ENCODE measurements around the gene FREM3.
"Not testable (repeated sequence)": the region's sequence is repeated elsewhere in the genome, so short reads cannot be mapped to it uniquely, and the experiment has no call there.

FREM3 gene

DNA sequence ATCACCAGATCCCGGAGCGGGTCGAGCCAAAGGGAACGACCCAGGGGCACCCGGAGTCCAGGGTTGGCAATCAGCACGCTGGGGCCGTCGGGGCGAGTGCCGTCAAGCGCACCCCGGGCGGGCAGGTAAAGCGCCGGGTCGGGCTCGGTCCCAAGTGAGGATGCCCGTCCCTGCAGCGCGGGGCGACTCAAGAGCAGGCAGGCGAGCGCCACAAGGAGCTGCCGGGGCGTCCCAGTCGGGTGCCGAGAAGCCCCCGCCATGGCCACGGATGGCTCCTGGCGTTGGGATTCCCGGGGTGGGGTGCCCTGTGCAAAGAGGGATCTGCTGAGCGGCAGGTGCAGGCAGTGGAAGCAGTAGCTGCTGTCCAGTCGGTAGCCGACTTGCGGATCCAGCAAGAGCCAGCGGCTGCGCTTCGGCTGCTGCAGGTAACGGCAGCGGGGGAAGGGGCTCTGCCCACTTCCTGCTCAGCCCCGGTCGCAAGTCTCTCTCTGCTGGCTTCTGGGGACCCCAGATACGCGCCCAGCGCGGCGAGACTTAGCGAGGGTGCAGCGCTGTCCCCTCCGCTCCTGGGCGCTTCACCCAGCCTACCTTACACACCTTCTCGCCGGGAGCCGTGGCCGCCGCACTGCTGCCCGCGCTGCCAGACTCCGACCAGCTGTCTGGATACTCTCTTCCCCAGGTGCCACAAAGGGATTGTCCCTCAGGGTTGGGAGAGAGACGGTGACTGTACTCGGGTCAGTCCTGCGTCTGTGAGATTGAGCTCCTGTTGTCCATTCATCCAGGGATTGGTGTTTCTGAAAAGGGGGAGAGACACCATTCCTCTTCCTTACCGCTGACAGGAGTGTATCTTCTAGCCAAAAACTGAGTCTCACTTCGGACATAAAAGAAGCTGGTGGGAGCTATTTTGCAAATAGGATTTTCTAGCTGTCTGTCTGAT lies at the start of gene FREM3:
TSS of gene FREM3 (minus strand) at position 260 of the 937 bp plus-strand sequence. CDS start at position 260, 0 bp downstream.
- DNase-seq, result peak; percentile 11

DNA sequence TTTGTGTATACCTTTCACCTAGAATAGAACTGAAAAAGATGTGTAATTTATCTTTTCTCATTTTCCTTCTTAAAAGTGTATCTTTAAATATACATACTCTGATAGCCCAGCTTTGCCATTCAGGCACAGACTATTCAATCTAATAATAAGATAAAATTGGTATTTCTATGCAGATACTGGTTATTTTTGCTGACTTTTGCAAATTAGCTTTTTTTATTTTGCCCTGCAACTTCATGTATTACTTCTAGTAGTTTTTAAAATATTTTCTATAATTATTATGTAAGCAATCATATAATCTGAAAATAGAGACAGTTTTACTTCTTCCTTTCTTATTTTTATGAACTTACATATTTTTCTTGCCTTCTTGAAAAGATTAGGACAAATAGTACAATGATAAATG lies 45.4 kb upstream of the FREM3 start:
- no peak for DNase-seq

DNA sequence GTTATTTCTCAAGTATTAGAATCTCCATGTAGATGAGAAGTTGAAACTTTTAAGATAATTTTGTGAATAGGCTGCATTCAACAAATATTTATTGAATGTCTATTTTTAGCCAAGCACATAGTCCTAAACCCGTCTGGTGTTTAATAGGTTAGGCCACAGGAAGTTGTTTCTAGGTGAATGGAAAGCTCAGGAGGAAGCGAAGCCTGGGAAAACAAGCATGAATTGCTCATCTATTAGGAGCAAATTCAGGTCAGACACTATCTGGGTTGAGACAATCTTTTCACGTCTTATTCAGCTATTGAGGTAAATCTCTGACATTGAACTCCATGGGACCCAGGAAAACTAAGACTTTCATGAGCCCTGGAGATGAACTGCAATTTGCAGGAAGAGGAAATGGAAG lies 43.1 kb upstream of the FREM3 start:
- DNase-seq, result no peak

DNA sequence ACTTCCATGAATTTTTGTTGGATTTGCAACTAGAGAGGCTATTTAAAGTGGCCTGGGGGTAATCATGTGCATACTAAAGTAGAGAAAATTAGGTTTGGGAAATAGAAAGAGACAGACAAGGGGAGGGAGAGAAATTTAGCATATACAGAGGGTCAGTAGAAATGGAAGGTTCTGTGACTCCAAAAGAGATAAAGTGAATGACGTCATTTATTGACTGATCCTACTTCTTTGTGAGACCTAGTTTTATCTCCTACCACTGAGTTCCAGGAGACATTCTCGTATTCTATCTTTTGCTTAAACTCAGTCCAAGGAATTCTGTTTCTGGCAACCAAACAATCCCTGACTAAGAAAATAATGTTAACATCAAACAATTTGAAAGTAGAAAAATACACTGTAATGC lies 42.4 kb upstream of the FREM3 start:
- no peak for DNase-seq

DNA sequence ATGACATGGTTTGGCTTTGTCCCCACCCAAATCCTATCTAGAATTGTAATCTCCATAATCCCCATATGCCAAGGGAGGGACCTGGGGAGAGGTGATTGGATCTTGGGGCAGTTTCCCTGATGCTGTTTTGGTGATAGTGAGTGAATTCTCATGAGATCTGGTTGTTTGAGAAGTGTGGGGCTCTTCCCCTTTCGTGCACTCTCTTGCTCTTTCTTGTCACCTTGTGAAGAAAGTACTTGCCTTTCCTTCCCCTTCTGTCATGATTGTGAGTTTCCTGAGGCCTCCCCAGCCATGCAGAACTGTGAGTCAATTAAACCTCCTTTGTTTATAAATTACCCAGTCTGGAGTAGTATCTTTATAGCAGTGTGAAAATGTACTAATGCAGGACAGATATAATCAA lies 36.4 kb upstream of the FREM3 start:
- DNase-seq, result peak; percentile 6

DNA sequence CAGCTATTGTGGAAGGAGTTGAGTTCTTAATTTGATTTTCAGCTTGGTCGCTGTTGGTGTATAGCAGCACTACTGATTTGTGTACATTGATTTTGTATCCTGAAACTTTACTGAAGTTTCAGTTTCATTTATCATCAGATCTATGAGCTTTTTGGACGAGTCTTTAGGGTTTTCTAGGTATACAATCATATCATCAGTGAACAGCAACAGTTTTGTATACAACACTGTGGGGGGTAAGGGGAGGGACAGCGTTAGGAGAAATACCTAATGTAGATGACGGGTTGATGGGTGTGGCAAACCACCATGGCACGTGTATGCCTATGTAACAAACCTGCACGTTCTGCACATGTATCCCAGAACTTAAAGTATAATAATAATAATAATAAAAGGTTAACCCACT lies 35.6 kb upstream of the FREM3 start:
- DNase-seq, result not testable (repeated sequence)

DNA sequence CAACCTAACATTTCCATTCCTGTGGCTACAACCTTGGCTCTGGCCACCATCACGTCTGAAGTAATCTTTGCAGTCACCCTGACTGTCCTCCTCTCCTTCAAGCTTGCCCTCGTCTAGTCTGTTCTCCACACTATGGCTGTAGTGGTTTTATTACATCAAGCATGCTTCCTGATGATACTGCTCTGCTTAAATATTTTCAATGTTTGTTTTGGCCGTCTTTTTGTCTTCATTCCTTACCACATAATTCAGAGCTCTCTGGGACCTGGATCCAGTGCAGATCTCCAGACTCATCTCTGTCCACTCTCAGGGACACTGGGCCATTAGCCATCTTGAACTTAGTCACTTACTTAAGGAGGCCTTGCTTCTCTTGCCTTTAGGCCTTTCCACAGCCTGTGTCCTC lies 27.7 kb upstream of the FREM3 start:
- DNase-seq, result no peak

DNA sequence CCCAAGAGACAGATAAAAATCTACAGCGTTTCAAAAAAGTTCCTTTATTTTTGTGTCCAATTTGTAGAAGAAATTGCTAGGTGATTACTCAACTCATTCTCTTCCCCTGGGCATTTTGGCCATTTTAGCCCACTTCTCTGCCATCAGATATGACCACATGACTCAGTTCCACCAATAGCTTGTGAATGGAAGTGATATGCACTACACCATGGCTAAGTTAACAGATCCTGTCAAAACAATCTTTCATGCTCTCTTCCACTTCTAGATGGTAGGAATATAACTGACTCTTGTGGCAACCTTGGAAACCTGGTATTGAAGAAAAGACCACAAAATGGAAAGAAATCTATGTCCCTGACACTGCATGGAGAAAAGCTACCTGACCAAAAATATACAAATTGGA lies 26.2 kb upstream of the FREM3 start:
- DNase-seq, result no peak

DNA sequence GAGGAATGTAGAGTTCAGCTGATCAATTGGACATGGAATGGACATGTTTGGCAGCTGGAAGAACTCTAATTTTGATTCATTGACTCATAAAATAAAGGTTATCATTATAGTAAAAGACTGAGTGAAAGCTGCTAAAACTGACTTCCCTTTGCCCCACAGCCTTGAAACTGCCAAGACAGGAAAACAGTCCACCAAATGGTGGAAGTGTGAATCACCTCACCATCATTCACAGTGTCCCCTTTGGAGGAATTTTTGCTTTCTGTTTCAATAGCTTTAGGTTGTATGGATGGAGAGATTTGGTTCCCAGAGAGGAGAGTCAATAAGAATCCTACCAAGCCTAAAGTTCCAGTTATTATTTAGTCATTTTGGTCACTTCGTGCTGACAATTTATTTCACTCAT lies 20.8 kb upstream of the FREM3 start:
- DNase-seq, result no peak

DNA sequence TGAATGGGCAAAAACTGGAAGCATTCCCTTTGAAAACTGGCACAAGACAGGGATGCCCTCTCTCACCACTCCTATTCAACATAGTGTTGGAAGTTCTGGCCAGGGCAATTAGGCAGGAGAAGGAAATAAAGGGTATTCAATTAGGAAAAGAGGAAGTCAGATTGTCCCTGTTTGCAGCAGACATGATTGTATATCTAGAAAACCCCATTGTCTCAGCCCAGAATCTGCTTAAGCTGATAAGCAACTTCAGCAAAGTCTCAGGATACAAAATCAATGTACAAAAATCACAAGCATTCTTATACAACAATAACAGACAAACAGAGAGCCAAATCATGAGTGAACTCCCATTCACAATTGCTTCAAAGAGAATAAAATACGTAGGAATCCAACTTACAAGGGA lies 18.3 kb upstream of the FREM3 start:
- DNase-seq, result not testable (repeated sequence)

DNA sequence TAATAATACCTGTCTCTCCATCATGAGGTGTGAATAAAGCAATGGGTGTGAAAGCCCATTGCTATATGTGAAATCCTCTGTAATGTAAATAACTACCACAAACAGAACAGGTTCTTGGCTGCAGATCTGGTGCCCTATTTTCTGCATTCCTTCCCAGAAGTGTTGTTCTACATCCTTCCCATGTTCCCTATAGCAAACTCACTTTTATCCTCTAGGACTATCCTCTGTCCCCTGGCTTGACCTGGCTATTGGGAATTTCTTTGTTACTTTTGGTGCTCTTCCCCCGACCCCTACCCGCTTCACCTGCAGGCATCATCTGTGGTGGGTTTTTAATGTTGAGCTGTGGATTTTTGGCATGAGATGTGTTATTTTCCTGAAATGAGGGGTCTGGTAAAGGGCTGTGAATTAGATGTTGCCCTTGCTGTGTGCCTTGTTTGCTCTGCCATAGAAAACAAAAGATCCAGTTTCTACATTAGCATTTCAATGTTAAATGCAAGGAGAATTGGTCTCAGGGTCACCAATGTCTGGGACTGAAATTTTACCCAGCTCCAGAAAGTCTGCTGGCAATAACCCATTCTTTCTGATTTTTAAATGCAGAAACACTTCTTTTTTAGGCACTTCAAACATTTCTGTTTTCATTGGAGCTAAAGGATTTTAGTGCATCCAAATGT lies 13.6 kb upstream of the FREM3 start:
- no peak for DNase-seq

DNA sequence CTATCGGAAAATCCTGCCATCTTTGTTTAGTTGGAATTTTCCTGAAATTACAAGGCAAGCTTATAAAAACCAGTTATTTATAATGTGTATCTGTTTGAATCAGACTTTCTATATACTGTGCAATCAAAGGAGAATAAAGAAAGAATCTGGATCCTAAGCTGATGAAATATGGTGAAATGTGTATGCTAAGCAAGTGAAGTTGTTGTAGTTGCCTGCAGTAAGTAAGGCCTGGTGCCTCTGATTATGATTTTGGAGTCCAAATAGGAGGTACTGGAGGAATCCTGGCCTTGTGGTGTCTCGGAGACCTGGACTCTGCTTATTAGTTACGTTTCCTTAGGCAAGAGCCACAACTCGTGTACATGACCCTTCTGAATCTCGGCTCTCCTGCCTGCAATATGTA lies 13.1 kb upstream of the FREM3 start:
- DNase-seq, result no peak

DNA sequence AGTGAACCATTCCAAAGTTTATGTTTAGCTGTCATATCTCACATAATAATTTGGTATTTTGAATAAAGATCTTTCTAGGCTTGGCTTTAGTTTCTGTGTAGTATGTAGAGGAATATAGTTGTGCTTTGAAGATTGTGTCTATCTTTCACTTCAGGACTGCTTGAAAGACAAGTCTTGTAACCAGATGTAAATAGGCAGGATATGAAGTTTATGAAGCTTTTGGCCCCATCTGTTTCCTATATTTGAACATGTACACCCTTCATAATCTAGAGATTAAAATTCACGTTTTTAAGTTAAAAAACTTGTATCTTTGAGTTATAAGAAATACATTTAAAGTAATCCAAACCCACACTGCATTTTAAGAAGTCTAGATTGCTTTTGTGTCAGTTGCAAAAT lies 11.7 kb upstream of the FREM3 start:
- no peak for DNase-seq

DNA sequence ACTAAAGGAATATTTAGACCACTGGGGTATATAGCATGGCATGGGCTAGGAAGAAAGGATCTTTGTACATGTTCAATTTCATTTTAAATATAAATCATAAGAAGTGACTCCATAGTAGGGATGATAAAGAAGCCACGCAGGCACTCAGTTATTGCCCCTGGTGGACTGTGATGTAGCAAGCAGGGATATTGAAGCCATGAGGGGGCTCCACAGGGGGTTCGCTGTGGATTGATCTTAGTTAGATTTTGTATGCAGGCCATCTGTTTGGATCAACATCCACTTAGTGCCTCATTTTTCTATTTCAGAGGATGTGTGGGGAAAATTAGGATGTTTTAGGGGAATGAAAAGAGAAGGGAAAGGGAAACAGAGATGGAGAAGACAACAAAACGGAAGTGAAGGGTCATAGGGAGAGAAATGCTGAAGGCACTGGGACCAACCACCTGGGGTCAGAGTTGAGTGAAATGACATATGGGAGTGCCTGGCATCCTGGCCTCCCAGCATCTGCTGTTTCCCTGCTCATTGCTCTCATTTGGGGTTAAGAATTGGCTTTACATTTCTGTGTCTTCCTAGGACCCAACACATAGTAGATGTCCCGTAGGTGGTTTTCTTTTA lies 11.2 kb upstream of the FREM3 start:
- peak; percentile 16 for DNase-seq

DNA sequence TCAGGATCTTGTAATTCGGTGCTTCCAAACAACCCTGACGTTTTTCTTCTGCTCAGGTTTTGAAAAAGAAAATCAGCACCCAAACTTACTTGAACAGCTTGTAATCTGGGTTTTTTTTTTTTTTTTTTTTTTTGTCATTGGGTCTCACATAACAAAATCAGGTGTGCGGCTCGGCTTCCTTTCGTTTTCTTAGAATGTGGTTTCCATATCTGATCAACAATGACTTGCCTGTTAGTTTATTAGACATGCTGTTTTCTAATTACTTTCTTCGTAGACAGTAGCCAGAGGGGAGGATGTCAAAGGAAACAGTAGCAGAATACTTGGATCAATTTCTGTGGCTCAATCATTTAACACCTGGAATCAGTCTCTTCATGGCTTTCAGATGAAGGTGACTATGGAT lies 890 bp upstream of the FREM3 start:
- peak; percentile 61 for DNase-seq

DNA sequence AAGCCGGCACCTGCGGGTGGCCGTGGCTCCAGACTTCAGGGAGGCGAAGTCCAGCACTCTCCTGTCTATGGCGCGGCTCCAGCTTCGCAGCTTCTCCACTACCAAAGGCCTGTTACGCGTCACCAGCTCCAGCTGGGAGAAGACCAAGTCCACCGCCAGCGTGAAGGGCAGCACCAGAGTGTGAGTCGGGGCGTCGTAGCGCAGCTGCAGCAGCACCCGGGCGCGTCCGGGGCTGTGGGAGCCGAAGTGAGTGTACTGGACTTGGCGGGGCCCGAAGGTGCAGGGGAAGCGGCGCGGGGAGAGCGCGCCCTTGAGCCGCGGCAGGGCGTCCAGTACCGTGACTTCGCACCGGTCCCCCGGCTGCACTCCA lies 444 bp downstream of the FREM3 start:
- peak; percentile 51 for DNase-seq

DNA sequence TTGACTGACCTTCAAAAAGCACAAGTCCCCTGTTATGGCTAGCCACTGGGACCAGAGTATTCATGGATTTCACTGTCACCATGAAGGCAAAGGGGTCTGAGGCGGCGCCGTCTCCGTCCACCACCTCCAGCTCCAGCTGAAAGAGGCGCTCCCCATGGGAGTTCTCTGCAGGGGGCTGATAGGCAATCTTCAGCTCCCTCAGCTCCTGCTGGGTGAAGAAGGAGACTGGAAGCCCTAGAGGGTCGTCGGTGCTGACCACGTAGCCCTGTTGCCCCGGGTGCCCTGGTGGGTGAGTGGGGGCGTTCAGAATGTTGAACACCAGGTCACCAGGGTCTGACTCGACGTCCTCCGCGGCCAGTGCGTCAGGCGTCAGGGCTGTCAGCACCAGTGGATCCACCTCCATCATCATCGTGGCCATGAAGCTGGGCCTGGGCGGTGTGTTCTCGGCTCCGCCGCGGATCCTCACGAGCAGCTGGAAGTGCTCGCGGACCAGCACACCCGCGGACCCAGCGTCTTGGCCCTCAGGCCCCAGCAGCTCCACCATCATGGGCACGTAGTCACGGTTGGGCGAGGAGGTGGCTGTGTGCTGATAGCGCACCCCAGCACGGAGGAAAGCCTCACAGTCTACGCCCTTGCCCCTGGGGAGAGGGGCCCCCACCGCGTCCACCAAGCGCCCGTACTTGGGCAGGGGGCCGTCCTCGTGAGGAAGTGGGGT lies 987 bp downstream of the FREM3 start:
- no peak for DNase-seq

DNA sequence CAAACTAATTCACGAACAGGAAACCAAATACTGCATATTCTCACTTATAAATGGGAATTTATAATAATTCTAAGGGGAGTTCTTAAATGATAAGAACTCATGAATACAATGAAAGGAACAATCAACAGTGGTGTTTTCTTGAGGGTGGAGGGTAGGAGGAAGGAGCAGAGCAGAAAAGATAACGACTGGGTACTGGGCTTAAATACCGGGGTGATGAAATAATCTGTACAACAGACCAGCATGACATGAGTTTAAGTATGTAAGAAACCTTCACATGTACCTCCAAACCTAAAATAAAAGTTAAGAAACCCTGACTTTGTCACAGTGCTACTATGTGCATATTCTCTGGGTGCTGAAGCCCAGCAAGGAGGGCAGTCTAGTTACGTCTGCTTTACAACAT lies 6.6 kb downstream of the FREM3 start:
- no peak for DNase-seq

DNA sequence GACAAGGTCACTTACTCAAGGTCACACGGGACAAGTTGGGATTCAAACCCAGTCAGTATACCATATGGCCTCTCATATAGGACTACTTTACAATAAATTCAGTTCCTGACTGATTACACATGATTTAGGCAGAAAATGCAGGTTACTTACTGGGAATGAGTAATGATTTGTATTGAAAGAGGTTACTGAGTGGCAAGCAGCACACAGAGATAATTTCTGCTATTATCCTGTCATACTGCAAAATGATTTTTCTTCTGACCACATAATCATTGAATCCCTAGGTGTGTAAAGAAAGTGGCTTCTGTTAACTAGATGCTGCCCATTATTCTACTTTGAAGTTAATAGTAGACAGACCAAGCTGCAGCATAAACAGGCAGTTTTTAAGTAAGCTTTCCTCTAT lies 8.2 kb downstream of the FREM3 start:
- no peak for DNase-seq

DNA sequence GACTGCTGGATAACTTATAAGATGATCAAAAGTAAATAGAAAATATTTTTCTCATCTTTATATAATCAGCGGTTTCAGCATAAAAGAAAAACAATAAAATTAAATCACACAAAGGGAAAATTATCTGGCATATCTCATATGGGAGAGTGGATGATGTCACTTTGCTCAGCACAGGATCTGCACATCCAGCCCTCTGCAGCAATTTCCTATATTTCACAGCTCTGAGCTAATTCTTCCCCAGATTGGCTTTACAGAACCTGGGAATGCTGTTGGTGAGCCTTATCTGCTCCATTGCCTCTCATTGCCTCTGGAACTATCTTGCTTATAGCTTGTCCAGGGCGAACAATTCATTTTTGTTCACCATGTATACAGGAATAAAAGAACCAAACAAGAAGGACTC lies 21.0 kb downstream of the FREM3 start:
- DNase-seq, result no peak

DNA sequence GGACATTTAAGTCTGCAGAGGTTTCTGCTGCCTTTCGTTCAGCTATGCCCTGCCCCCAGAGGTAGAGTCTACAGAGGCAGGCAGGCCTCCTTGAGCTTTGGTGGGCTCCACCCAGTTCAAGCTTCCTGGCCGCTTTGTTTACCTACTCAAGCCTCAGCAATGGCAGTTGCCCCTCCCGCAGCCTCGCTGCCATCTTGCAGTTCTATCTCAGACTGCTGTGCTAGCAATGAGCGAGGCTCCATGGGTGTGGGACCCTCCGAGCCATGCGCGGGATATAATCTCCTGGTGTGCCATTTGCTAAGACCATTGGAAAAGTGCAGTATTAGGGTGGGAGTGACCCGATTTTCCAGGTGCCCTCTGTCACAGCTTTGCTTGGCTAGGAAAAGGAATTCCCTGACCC lies 26.8 kb downstream of the FREM3 start:
- DNase-seq, result not testable (repeated sequence)

DNA sequence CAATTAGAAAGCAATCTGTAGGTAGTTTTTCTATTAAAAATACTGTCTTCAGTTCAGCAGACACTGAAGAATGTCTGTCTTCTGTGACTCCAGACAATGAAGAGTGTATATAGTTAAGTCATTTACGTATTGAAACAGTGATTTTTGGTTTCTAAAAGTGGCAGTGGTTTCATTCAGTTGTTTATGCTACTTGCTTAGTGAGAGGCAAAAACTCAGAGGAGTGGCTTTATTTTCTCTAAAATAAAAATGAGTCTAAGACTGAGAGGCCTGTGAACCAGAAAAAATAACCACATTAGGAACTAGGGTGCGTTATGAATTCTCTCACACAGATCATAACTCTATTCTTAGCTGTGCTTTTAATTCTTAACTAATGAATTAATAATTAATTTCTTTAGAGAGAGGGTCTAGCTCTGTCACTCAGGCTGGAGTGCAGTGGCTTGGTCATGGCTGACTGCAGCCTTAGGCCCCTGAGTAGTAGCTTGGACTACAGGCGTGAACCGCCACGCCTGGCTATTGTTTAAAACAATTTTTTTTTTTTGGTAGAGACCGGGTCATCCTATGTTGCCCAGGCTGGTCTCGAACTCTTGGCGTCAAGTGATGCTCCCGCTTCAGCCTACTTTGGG lies 31.4 kb downstream of the FREM3 start:
- DNase-seq, result no peak

DNA sequence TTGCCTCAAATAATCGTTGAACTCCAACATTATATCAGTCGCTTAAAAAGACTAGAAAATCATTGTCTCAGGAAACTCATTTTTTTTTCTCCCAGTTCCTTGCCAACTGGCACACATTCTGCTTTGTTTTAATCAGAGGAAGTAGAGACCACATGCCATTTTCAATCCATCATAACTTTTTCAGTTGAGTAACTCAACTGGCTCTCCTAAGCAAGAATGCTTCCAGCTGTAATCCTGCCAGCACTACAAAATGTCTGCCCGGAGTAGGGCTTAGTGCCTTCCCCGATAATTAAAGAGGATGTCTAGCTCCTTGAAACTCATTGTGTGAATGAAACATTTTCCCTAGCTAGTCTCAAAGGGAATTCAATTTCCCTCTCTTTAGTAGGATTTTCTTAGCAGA lies 33.0 kb downstream of the FREM3 start:
- DNase-seq, result peak; percentile 10

All from hematopoietic multipotent progenitor cell treated with erythropoietin and hydrocortisone succinate and interleukin-3 and kit ligand, for 6 days (in vitro differentiated cells).